Activated CD8-positive, alpha-beta memory T cell treated with anti-CD3 and anti-CD28 coated beads, Interleukin-2, amount 10 ng/mL, durations not matched to agents 7 days and 5 days (primary cell): Measurements from ENCODE around the gene ZBTB9. TPM values are rescaled to one million over a fixed set of nuclear protein-coding genes. Genes with fewer than 3 reads are reported as not detected.

ENCODE experiments used
- ATAC-seq: fragments of 150-1000 bp; cut with Tn5 transposase; one replicate; pipeline ENCODE4 v1.10.0; 2021; ENCODE audit warnings: moderate library complexity
- CTCF ChIA-PET: fragments of 350-600 bp; sonication (Branson Sonifier 250); formaldehyde crosslinking; loops from one replicate; lab custom pipeline; 2021; ENCODE audit warnings: antibody characterized with exemption; lab: Charles Lee
- DNase-seq: peaks from one replicate; pipeline ENCODE4 v3.0.0-alpha.2; 2020
- H3K27ac Mint-ChIP-seq: one replicate; pipeline ENCODE4 v1.8.0; 2021; ENCODE audit warnings: mild to moderate bottlenecking, mixed read lengths
- H3K27me3 Mint-ChIP-seq: one replicate; pipeline ENCODE4 v1.8.0; 2021; ENCODE audit warnings: mixed read lengths
- H3K36me3 Mint-ChIP-seq: one replicate; pipeline ENCODE4 v1.8.0; 2021; ENCODE audit warnings: mild to moderate bottlenecking, mixed read lengths
- H3K4me1 Mint-ChIP-seq: one replicate; pipeline ENCODE4 v1.8.0; 2021; ENCODE audit warnings: mixed read lengths
- H3K4me3 Mint-ChIP-seq: one replicate; pipeline ENCODE4 v1.8.0; 2021; ENCODE audit warnings: mild to moderate bottlenecking, moderate library complexity, mixed read lengths
- H3K9me3 Mint-ChIP-seq: one replicate; pipeline ENCODE4 v1.8.0; 2022; ENCODE audit warnings: low read depth, mixed read lengths
- total RNA-seq, 2 experiments: library from RNA; stranded (reverse); gene quantifications; one replicate each; pipeline ENCODE4 v1.2.3, GENCODE V29; 2021

ZBTB9 gene
- total RNA-seq, 2 experiments from 2014 or later, result 7.4 to 9.0 TPM

DNA sequence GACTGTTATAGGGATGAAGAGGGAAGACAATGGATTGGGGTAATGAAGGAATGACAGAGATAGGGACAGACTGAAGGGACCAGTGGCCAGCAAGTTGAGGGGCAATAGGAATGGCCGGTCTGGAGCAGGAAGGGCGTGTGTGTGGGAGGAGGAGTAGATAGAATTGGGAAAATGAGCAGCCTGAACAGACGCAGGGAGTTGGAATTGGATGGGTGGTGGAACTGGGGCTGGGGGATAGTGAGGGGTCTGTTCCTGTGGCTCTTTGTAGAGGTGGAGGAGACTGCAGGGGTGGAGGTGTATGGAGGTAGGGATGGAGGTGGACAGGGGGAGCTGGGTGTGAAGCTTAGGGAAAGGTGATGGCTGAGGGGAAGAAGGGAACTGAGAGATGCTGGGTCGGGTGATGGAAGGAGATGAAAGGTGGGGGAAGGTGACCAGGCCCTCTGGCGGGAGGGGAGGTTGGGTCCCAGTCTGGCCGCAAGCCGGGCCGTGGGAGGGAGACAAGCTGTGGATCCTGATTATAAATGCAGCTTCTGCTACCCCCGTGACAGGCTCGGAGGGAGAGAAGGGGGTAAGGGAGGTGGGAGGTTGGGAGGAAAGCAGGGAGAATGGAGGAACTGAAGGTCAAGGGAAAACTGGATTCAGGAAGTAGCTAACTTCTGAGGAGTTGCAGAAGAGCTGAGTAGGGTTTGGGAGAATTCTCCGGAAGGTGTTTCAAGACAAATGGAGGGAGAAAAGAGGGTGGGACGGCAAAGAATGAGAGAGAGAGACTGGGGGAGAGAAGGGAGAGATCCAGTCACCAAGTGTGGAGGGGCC is 29.3 kb upstream of the ZBTB9 start:
- CTCF ChIA-PET, result interaction anchor here (0.8 to 2.3 kb wide), 16 partner anchors 12 to 196 kb away, joined by 3 to 18 read pairs (median 4); partner anchors contain the start of genes BAK1, ITPR3, TAPBP and ZBTB9
- H3K27ac Mint-ChIP-seq, result peak overlapping the region; percentile 86
- H3K4me3 Mint-ChIP-seq, result peak overlapping the region; percentile 84
- ATAC-seq (no peak), DNase-seq (no peak)
- H3K4me1 Mint-ChIP-seq, result peaks cover 55% of the 10 kb centered on the region
- H3K27me3 Mint-ChIP-seq, result peaks cover 15% of the 10 kb centered on the region
- no peaks in the 10 kb centered on the region for H3K9me3 Mint-ChIP-seq
- peaks cover 2% of the 10 kb centered on the region for H3K36me3 Mint-ChIP-seq

DNA sequence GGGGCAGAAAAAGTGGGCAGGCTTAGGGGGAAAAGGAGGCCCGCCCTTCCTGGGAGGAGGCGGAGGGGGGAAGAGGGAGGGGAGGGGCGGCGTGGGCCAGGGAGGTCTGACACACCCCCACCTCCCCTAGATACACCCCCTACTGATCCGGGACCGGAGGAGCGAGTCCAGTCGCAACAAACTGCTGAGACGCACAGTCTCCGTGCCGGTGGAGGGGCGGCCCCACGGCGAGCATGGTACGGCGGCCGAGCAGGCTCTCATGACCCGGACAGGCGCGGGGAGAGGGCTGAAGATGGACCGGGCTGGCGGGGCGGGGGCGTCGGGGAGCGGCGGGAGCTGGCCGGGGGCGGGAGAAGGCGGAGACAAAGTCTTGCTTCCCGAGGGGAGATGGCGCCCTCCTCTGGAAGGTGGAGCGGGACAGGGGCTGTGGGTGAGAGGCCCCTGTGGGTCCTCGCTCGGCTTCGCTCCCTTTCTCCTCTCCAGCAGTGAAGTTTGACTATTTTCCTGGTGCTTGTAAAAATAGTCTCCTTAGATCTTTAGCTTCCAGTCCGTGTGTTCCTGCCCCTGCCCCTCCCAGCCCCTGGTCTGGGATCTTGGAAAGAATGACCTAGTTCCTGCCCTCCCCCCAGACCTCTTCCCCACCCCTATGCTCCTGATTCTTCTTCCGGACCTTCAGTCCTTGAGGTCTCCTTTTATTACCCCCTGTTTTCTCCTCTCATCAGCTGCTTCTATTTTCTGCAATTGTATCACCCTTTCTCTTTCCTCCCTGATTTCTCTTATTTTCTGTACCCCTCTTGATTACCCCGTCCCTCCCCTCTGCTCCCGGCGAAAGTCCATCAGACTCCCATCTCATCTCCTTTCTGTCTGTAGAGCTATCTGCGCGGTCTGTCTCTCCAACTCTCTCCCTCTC is 28.5 kb upstream of the ZBTB9 start:
- H3K27me3 Mint-ChIP-seq, result peaks cover 15% of the 10 kb centered on the region
- H3K4me1 Mint-ChIP-seq, result peaks cover 64% of the 10 kb centered on the region
- DNase-seq (peak; percentile 90), ATAC-seq (peak; percentile 69)
- peaks cover 2% of the 10 kb centered on the region for H3K36me3 Mint-ChIP-seq
- CTCF ChIA-PET, result interaction anchor here (0.6 to 2.3 kb wide), 24 partner anchors 9 to 195 kb away, joined by 3 to 18 read pairs (median 4); partner anchors contain the start of genes B3GALT4, BAK1, ITPR3 and TAPBP
- H3K4me3 Mint-ChIP-seq, result peak overlapping the region; percentile 84
- peak overlapping the region; percentile 86 for H3K27ac Mint-ChIP-seq
- H3K9me3 Mint-ChIP-seq, result no peaks in the 10 kb centered on the region

DNA sequence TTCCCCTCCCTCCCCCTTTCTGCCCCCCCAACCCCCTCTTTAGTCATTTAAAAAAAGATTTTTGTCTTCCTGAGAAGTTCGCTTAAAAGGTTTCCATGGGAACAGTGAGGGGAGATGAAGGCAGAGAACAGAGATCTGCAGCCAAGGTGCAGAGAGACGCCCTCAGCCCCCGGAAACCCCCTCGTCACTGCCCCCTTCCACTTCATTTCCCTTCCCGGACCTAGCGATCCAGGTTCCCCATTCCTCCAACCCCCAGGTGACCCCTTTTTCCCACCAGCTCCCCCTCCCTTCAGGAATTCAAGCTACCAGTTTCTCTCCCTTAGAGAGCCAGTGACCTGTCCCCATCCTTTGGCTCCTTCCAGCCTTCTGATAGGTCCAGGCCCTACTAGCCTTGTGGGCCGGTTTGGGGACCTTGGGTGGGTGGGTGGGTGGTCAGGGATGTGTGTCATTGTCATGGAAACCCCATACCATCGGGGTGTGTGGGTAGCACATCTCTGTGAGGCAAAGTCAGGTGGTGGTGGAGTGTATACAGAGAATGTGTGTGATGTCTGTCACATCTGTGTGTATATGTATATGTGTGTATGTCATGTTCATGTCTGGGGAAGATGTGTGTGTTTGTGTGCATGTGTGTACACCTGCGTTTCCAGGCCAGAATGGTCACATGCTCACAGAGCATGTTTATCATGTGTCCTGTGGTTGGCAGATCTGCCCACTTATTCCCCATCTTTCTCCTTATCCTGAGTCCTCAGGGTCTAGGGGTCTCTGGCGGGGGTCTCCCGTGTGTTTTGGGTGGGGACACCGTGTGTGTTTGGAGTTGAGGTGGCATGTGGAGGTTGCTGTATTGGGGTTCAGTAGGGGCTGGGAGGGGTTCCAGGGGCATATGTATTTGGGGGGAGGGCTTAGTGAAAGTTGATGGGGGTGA is 27.5 kb upstream of the ZBTB9 start:
- Mint-ChIP-seq H3K4me3 (peak overlapping the region; percentile 84), H3K9me3 (no peaks in the 10 kb centered on the region), H3K27ac (peak overlapping the region; percentile 86), H3K4me1 (peaks cover 64% of the 10 kb centered on the region), H3K36me3 (peaks cover 2% of the 10 kb centered on the region), H3K27me3 (peaks cover 7% of the 10 kb centered on the region)
- ATAC-seq (peak; percentile 4), DNase-seq (peak; percentile 47)
- CTCF ChIA-PET, result interaction anchor here (0.6 to 2.3 kb wide), 20 partner anchors 10 to 194 kb away, joined by 3 to 18 read pairs (median 4); partner anchors contain the start of genes B3GALT4, BAK1, ITPR3 and TAPBP

DNA sequence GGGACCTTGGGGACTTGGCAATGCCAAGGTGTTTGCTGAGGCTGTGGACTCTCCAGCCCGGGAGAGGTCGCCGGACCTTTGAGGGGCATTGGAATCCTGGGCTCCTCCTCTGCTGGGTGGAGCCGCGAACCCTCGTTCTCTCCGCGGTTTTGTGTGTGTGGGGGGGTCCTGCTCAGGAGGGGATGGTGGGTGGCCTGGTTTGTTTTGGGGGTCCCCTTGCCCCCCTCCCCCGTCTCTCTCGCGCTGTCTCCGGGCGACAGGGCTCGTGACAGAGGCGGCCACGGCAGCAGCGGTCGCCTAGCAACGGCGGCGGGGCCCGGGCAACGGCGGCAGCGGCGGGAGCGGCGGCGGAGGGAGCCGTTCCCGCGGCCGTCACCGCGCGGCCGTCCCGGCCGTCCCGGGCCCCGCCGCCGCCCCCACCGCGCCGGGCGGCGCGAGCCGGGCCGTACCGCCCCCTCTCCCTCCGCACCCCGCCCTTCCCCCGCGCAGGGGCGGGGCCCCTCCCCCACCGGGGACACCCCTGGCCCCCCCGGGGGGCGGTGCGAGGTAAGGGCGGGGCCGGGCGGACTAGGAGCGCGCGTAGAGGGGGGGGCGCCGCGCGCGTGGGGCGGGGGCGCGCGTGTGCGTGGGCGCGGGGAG is 26.7 kb upstream of the ZBTB9 start:
- H3K27ac Mint-ChIP-seq, result peak overlapping the region; percentile 86
- H3K9me3 Mint-ChIP-seq, result no peaks in the 10 kb centered on the region
- DNase-seq (peak; percentile 73), ATAC-seq (peak; percentile 5)
- peak overlapping the region; percentile 84 for H3K4me3 Mint-ChIP-seq
- CTCF ChIA-PET, result no interaction called here
- no peaks in the 10 kb centered on the region for H3K27me3 Mint-ChIP-seq
- peaks cover 71% of the 10 kb centered on the region for H3K4me1 Mint-ChIP-seq
- H3K36me3 Mint-ChIP-seq, result peaks cover 2% of the 10 kb centered on the region

DNA sequence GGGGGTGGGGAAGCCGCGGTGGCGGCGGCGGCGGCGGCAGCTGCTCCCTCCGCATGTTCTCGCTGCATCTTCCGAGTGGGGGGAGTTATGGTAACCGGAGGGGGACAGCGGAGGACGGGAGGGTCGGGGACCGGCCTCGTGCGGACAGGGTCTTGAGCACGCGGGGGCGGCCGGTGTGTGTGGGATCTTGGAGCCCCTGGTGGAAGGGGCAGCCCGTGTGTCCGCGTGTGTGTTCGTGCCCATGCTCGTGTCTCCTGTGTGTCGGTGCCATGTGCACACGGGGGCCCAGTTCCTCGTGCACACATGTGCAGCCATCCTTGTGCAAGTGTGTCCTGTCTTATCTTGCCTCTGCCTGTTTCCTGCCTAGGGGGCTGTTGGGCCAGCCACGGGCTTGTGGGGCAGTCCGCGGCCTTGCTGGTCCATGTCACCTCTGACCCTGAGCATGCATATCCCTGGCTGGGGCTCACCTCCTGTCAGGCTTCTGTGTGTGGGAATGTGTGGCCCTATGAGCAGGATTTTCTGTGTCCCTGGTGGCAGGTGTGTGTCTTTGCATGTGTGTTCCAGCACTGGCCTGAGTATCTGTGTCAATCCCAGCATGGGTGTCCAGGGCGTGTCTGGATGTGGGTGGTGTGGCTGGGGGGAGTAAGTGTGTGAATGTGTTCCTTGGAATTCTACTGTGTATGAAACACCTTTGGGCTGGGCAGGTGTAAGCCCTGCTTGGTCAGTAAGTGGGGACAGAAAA is 26.0 kb upstream of the ZBTB9 start:
- ATAC-seq (peak; percentile 17), DNase-seq (peak; percentile 66)
- Mint-ChIP-seq H3K27me3 (no peaks in the 10 kb centered on the region), H3K27ac (peak overlapping the region; percentile 83), H3K4me1 (peaks cover 76% of the 10 kb centered on the region), H3K4me3 (peak overlapping the region; percentile 79), H3K36me3 (peaks cover 2% of the 10 kb centered on the region), H3K9me3 (no peaks in the 10 kb centered on the region)
- CTCF ChIA-PET, result interaction anchor here (0.7 to 3.5 kb wide), 4 partner anchors 10 to 38 kb away, joined by 3 to 27 read pairs (median 6); partner anchors contain the start of genes CUTA, KIFC1, SYNGAP1 and ZBTB9

DNA sequence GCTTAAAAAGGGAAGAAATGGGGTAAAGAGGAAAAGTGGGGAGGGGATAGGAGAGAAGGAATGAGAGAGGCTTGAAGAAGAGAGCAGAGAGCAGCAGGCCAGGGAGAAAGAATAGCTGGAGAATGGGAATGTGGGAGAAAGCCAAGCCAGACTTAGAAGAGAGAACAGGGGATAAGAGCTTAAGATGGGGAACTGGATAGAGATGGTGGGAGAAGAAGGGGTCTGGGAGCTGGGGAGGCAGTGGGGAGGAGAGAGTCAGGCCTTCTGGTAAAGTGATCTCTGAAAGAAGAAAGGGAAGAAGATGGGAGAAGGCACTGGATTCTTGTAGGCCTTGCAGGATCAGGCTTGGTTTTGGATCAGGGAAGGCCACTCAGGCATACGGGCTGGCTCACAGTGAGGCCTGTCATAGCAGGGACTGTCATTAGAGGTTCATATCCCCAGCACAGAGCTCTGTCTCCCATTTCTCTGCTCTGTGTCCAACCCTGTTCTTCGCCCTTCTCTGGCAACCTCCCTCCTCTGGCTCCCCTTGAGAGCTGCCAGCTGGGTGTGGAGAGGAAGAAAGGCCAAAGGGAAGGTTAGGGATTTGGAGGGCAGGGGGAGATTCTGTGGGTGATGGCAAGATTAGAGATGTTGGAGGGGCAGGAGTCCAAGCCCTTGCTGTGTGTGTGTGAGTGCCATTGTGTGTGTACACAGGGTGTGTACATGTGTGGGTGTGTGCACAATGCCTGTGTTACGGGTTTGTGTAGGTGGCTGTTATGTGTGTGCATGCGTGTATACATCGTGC is 25.2 kb upstream of the ZBTB9 start:
- ATAC-seq, result no peak
- Mint-ChIP-seq H3K4me3 (peak overlapping the region; percentile 79), H3K27me3 (no peaks in the 10 kb centered on the region), H3K36me3 (no peaks in the 10 kb centered on the region), H3K27ac (peak overlapping the region; percentile 83), H3K9me3 (no peaks in the 10 kb centered on the region), H3K4me1 (peaks cover 73% of the 10 kb centered on the region)
- CTCF ChIA-PET, result interaction anchor here (0.7 to 3.5 kb wide), 5 partner anchors 11 to 156 kb away, joined by 3 to 27 read pairs (median 5); partner anchors contain the start of genes CUTA, KIFC1, SYNGAP1 and ZBTB9
- DNase-seq, result no peak

DNA sequence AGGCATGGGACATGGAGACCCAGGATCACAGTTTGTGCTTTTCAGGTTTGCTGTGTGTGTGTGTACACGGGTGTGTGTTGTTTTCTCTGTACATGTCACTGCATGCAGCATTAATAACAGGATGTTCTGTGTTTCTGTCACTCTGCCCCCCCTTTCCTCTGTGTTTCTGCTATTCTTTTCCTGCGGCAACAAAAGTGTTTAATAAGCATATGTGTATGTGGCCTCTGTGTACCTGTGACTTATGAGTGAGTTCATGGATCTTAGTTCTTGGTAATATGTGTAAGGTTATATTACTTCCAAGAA is 24.7 kb upstream of the ZBTB9 start:
- peaks cover 67% of the 10 kb centered on the region for H3K4me1 Mint-ChIP-seq
- CTCF ChIA-PET, result interaction anchor here (0.7 to 3.5 kb wide), 5 partner anchors 11 to 156 kb away, joined by 3 to 27 read pairs (median 6); partner anchors contain the start of genes CUTA, SYNGAP1 and ZBTB9
- H3K36me3 Mint-ChIP-seq, result no peaks in the 10 kb centered on the region
- H3K4me3 Mint-ChIP-seq, result peak overlapping the region; percentile 79
- no peaks in the 10 kb centered on the region for H3K9me3 Mint-ChIP-seq
- H3K27ac Mint-ChIP-seq, result peak overlapping the region; percentile 83
- H3K27me3 Mint-ChIP-seq, result no peaks in the 10 kb centered on the region
- no peak for ATAC-seq
- no peak for DNase-seq

DNA sequence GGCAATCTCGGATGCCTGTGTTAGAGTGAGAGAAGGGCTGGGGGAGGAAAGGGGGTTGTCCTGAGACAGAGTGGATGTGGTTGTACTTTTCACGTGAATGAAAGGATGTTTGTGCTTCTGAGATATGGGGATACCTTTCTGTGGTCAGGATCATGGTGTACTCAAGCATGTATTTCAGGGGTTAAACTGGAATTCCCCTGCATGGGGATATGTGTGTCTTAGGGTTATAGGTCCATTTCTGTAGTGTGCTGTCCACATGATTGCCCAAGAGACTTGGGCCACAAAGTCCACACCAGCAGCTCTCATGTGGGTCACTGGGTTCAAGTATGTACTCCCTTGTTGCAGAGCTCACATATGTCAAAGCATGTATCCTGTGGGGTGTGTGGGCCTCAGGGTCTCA is 24.0 kb upstream of the ZBTB9 start:
- no peak for ATAC-seq
- H3K27me3 Mint-ChIP-seq, result no peaks in the 10 kb centered on the region

DNA sequence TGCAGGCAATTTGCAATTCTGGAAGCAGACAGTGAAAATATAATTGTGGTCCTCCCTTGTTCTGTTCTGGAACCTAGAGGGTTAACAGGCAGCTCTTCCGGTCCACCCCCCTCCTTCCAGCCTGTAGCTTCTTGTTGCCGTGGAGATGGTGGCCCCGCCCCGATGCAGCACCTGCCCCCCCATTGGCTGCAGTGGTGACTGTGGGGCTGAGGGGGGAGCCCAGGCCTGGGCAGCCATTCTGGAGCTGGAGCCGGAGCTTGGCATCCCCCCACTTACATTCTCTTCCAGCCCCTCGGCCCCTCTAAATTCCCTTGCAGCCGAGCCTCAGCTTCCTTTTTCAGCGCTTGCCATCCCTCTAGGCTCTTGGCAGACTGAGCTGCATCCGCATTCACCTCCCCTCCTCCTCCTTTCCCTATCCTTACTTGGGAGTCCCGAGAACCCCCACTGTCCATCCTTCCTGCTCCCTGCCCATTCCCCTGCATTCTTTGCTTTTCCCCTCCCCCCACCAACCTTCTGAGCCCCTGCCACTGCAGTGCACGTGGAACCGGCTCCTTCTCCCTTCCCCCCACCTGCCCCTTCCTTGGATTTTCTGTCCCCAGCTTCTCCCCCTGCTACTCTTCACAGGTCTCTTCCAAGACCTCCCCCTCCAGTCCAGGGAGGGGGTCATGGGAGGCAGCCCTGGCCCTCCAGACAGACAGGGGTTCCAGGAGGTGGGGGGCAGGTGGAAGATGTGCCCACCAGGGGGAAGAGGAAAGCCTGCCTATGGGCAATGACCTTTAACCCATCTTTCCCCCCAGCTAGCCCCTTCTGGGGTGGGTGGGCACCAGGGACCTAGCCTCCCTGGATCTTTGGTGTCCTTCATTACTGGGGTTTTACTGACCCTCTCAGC is 23.1 kb upstream of the ZBTB9 start:
- peak; percentile 73 for ATAC-seq
- Mint-ChIP-seq H3K4me3 (peak overlapping the region; percentile 79), H3K27me3 (no peaks in the 10 kb centered on the region), H3K27ac (peak overlapping the region; percentile 83), H3K9me3 (no peaks in the 10 kb centered on the region), H3K36me3 (peaks cover 4% of the 10 kb centered on the region), H3K4me1 (peaks cover 57% of the 10 kb centered on the region)
- CTCF ChIA-PET, result interaction anchor here (0.5 to 3.5 kb wide), 16 partner anchors 11 to 1920 kb away, joined by 3 to 27 read pairs (median 4); partner anchors contain the start of genes B3GALT4, BAK1, CUTA and RPS18
- DNase-seq, result peak; percentile 94

More for the DNA sequence above, 24.0 kb upstream of the ZBTB9 start:
- Mint-ChIP-seq H3K9me3 (no peaks in the 10 kb centered on the region), H3K4me3 (peak overlapping the region; percentile 79), H3K4me1 (peaks cover 61% of the 10 kb centered on the region), H3K36me3 (peaks cover 2% of the 10 kb centered on the region), H3K27ac (peak overlapping the region; percentile 83)
- no peak for DNase-seq
- CTCF ChIA-PET, result interaction anchor here (0.7 to 3.5 kb wide), 14 partner anchors 12 to 1179 kb away, joined by 3 to 27 read pairs (median 4); partner anchors contain the start of genes B3GALT4, BAK1, CUTA and SYNGAP1
